Activated T-cell treated with anti-CD3 and anti-CD28 coated beads for 1 hour (primary cell): ENCODE results near the gene IQUB.
"Not testable (repeated sequence)": the region's sequence is repeated elsewhere in the genome, so short reads cannot be mapped to it uniquely, and the experiment has no call there.

Experiments
- DNase-seq: peaks from one replicate; pipeline ENCODE4 v3.0.0-alpha.2; 2020; ENCODE audit warnings: low read depth

Gene IQUB

GRCh38 chr7:123492485-123492884, 41.9 kb downstream of the IQUB start:
- DNase-seq = no peak

DNA sequence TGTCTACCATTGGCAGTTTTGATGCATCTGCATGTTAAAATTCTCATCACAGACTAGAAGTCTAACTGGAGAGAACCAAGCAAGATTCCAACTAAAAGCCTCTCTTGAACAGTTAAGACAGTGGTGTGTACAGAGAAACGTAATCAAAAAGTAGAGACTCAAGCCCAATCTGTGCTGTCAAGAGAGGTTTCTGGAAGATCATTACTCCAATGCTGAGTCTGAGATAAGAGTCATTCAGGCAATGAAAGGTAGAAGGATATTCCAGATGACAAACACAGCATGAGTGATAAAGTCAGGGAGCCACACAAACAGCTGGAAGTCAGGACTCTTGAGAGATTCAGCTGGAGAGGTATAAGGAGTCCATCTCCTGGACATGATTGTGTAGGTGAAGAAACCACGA, 48.7 kb downstream of the IQUB start:
- DNase-seq = no peak

DNA sequence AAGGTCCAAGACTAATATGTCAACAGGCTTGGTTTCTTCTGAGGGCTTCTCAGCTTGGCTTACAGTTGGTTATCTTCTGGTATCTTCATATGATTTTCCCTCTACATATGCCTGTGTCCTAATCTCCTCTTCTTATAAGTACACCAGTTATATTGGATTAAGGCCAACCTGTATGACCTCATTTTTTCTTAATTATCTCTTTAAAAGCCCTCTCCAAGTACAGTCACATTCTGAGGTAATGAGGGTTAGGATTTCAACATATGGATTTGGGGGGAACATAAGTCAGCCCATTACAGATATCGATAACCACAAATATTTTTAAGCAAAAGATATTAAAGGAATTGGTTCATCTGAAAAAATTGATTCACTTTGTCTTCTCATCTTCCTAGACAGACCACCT, 49.2 kb downstream of the IQUB start:
- DNase-seq = no peak

DNA sequence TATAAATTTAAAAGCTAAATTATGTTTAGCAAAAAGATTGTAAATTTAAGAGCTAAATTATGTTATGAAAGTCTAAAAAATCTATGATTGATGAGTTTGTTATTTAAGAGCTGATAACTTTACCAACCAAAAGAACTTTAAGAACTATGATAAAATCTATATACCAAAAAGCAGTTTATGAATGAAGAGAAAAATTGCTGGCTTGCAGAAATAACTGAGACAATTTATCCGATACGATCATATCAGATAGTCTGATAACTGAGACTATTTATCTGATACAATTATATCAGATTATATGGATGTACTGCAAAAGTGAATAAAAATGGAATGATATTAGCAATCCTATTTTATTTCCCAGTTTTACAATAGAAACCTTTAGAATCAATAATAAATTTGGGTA, 50.2 kb downstream of the IQUB start:
- DNase-seq = no peak

- DNase-seq = no peak
Observed at GRCh38 chr7:123480107-123480506, 54.3 kb downstream of the IQUB start.

DNA sequence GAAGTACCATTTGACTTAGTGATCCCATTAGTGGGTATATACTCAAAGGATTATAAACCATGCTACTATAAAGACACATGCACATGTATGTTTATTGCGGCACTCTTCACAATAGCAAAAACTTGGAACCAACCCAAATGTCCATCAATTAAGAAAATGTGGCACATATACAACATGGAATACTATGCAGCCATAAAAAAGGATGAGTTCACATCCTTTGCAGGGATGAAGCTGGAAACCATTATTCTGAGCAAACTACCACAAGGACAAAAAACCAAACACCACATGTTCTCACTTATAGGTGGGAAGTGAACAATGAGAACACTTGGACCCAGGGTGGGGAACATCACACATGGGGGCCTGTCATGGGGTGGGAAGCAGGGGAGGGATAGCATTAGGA, 56.3 kb downstream of the IQUB start:
- DNase-seq = not testable (repeated sequence)

DNA sequence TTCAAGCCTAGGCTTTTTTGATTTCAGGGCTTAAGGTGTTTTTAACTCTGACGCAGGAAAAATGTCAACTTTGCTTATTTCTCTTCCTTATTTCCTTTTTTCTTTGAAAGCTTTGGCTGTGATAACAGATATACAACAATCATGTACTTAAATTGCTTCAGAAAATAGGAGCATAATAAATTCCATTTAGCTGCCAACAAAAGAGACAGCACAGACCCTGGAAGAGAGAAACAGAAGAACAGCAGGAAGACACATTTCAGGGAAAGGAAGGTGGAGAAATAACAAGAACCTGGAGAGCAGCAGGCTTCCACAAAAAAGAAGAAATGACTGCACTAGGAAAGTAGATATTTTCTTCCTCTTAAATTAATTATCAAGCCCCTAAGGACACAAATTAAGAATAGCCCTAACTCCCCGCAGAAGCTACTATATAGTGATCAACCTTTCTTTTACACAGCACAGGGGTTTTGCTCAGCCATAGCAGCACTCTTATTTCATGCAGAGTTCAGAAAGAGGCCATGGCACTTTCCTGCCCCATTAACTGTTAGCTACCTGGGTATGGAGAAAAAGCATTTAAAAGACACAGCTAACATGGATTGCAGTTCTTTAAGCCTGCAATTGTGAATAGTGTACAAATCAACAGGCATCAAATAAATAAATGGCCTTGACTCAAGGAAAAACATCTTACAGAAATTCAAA, 61.5 kb downstream of the IQUB start:
- no peak for DNase-seq

DNA sequence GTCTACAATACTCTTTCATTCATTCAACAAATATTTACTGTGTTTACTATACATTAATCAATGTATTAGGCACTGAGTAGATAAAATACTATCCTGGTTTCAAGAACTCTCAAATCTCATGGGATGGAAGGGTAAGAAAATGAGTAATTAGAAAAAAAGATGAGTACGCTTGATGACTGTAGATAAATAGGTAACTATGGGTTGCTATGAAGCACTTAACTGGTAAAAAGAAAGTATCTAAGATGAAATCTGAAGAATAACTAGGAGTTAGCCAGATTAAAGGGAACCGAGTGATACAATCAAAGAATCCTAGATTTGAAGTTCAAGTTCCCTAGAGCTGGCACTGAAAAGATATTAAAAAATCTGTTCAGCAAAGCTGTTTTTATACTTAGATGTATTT, 62.1 kb downstream of the IQUB start:
- DNase-seq = no peak

GRCh38 chr7:123468303-123468702, 66.1 kb downstream of the IQUB start:
- no peak for DNase-seq

- DNase-seq = no peak
Observed at GRCh38 chr7:123463890-123464289, 70.5 kb downstream of the IQUB start.

GRCh38 chr7:123460616-123461015, 73.8 kb downstream of the IQUB start:
- no peak for DNase-seq

- DNase-seq = no peak
Observed at GRCh38 chr7:123455965-123456470, 78.4 kb downstream of the IQUB start.

DNA sequence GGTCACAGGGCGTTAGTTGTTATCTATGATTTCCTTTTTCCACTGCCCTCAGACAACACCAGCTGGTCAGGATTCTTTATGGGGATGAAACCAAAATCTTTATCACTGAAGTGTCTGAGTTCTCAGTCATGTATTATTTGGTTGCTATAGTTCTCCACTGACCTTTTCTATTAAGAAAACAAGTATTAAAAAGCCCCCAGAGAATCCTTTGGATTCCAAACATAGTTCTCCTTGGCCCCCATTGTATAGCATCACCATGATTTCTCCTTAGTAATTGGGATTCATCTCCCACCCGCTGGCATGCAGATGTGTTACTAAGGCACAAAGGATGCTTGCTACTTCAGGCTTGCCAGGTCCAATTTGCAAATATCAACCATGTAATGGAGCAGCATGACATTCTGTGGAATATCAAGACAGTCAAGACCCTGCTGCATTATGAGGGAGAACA, 94.3 kb downstream of the IQUB start:
- DNase-seq = no peak

DNA sequence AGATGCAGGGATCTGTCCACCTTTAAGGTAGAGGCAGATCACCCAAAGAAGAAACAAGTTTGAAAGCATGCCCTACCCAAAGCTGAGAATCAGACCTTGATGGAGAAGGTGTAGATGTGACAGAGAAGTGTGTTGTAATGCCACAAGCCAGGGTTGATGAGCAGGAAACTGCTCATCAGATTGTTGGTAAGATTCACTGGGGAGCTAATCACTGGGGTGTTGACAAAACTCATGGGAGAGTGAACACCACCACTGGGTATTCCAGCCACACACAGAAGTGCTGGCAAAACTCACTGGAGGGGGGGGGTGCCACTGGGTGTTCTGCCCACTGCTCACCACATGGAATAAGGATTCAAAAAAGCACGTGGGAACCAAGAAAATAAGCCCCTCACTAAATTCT, 95.2 kb downstream of the IQUB start:
- DNase-seq = no peak

DNA sequence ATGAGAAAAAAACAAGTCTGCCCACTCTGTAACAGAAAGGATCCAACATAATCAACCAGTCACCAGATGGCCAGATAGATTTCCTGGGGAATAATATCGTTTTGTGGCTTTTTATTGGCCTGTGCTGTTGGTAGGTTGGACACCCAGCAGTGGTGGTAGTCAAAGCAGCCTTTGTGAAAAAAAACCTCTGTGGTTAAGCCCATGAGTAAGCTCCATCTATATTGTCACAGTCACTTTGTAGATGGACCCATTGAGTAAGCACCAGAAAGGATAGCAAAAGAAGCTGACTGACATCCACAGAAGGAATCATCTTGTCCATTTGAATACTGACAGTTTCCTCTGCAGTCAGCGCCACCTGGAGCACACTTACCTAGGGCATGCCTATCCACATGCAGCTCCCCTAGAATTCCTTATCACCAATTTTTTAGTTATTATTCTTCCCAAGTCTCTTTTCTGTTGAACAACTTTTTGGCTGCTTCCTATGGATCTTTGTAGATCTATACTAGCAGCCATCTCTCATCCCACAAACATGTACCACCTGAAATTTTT, 96.9 kb downstream of the IQUB start:
- no peak for DNase-seq

GRCh38 chr7:123435080-123435700, 99.2 kb downstream of the IQUB start:
- no peak for DNase-seq

DNA sequence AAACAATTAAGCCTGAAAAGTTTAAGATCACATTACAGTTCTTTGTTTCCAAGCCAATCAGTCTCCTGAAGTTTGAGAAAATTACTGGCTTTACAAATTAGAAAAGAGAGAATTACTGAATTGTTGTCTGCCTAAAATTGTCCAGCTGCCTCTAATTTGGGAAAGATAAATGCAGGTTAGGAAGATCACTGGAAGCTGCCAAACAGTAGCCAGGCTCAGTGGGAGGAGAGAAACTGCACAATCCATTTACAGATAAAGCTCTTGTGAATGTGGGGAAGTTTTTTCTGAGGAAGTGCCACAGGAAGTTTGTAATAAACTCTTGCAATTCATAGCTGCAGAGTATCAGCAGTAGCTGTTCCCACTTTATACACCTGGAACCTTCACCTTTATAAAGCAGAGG, 100.7 kb downstream of the IQUB start:
- DNase-seq = no peak

GRCh38 chr7:123432601-123433000, 101.8 kb downstream of the IQUB start:
- DNase-seq = no peak

DNA sequence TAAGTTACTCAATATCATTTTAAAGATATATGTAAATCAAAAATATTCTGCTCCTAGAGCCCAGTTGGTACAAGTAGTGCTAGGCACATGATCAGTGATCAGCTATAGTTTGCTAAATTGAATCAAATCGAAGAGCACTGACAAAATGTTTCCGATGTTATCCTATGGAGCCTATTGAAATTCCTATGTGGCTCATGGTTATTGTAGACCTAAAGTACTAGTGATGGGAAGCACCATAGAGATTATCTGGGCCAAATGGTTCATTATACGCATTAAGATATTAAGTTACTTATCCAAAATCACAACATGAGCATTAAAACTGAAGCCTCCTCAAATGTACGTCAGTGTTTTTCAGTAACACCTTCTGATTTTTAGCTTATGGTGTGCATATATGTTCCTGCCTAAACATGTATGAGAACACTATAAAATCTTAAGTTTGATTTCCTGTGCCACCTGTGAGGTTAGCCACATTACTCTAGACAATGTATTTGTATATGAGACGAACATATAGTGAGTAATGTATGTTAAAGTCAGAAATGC, 103.2 kb downstream of the IQUB start:
- DNase-seq = no peak

- DNase-seq = no peak
Observed at GRCh38 chr7:123425246-123425645, 109.1 kb downstream of the IQUB start.

DNA sequence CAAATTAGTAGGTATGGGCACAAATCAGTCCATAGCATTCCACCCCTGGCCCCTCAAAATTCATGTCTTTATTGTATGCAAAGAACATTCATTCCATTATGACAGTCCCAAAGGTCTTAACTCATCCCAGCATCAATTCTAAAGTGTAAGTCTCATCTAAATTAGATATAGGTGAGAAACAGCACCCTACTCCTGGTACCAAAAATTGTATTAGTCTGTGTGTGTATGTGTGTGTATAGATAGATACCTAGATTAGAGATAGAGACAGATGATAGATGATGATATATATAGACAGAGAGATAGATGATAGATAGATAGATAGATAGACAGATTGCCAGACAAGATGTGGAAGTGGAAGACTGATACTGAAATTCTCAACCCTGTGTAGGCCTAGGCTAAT, 109.9 kb downstream of the IQUB start:
- DNase-seq = no peak

DNA sequence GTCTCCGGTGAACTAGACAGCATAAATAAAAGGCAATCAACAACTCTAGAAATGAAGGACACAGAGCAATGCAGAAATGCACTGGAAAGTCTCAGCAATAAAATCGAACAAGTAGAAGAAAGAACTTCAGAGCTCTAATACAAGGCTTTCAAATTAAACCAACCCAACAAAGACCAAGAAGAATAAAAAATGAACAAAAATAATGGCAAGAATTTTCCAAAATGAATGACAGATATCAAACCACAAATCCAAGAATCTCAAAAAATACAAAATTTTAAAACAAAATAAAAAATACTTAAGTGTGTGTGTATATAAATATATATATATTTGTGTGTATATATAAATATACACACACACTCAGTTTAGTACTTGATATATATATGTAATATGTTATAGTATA, 110.8 kb downstream of the IQUB start:
- DNase-seq = no peak

DNA sequence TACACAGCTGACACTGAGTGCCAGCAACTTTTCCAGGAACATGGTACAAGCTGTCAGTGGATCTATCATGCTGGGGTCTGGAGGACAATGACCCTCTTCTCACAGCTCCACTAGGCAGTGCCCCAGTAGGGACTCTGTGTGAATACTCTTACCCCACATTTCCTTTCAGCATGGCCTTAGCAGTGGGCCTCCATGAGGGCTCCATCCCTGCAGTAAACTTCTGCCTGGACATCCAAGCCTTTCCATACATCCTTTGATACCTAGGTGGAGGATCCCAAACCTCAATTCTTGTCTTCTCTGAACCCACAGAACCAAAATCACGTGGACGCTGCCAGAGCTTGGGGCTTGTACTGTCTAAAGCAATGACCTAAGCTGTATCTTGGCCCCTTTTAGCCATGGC, 116.8 kb downstream of the IQUB start:
- no peak for DNase-seq
